CD14-positive monocyte (primary cell): ENCODE data around the gene AQP12B. TPM values are rescaled to one million over a fixed set of nuclear protein-coding genes. Genes with fewer than 3 reads are reported as not detected.

Experiments
- DNase-seq, 3 donors: peaks; one replicate each; pipeline ENCODE4 v3.0.0-alpha.2; 2011 to 2022
- H2AFZ ChIP-seq: 2 replicates; pipeline ENCODE4 v1.6.0; 2012; ENCODE audit warnings: mild to moderate bottlenecking, low read depth, low read length, inconsistent platforms; ENCODE audit not compliant: insufficient read depth, poor library complexity, severe bottlenecking
- H3K27ac ChIP-seq, 2 donors: 1 replicate in 1 of 2; 2 replicates in 1 of 2; pipeline ENCODE4 v1.5.1; 2012 to 2013; ENCODE audit warnings: low read length in 2 of 2, control low read depth in 1 of 2, inconsistent platforms in 1 of 2, low read depth in 1 of 2, mild to moderate bottlenecking in 1 of 2
- H3K27me3 ChIP-seq, 2 donors: one replicate each; pipeline versions ENCODE4 v1.6.0 to v1.6.1; 2011 to 2013; ENCODE audit warnings: low read length in 2 of 2; ENCODE audit not compliant: control insufficient read depth in 2 of 2, insufficient read depth in 2 of 2
- H3K36me3 ChIP-seq, 2 donors: replicated peaks in 1 of 2; 1 replicate in 1 of 2; 2 replicates in 1 of 2; pipeline versions ENCODE4 v1.5.1 to v1.6.1; 2012 to 2013; ENCODE audit warnings: low read length in 2 of 2, control low read depth in 1 of 2, inconsistent platforms in 1 of 2, mild to moderate bottlenecking in 1 of 2; ENCODE audit not compliant: insufficient read depth in 2 of 2, control insufficient read depth in 1 of 2
- H3K4me1 ChIP-seq, 2 donors: 1 replicate in 1 of 2; 2 replicates in 1 of 2; pipeline versions ENCODE4 v1.5.1 to v1.6.1; 2012 to 2013; ENCODE audit warnings: low read length in 2 of 2, control low read depth in 1 of 2, inconsistent platforms in 1 of 2, mild to moderate bottlenecking in 1 of 2, moderate library complexity in 1 of 2; ENCODE audit not compliant: insufficient read depth in 2 of 2, control insufficient read depth in 1 of 2
- H3K4me2 ChIP-seq: replicated peaks from 2 replicates; pipeline ENCODE3; 2012; ENCODE audit warnings: low read length, moderate library complexity, mild to moderate bottlenecking; ENCODE audit not compliant: poor library complexity, severe bottlenecking; ENCODE audit errors: extremely low read depth
- H3K4me3 ChIP-seq, 3 experiments: fragments of 200-600 bp in 1 of 3; sonication (generic) in 1 of 3; replicated peaks in 1 of 3; 1 replicate in 2 of 3; 2 replicates in 1 of 3; pipeline ENCODE4 v1.5.1; 2011 to 2013; ENCODE audit warnings: low read length in 3 of 3, mild to moderate bottlenecking in 3 of 3, control low read depth in 2 of 3, low read depth in 2 of 3, inconsistent platforms in 1 of 3, moderate library complexity in 1 of 3
- H3K79me2 ChIP-seq: 2 replicates; pipeline ENCODE4 v1.6.0; 2012; ENCODE audit warnings: mild to moderate bottlenecking, control low read depth, inconsistent platforms, low read length, moderate library complexity; ENCODE audit not compliant: insufficient read depth
- H3K9ac ChIP-seq: 2 replicates; pipeline ENCODE4 v1.6.0; 2017; ENCODE audit warnings: low read length, mild to moderate bottlenecking; ENCODE audit not compliant: insufficient read depth, poor library complexity, severe bottlenecking
- H3K9me3 ChIP-seq, 2 donors: replicated peaks in 1 of 2; 1 replicate in 1 of 2; 2 replicates in 1 of 2; pipeline versions ENCODE4 v1.5.1 to v1.6.1; 2012 to 2013; ENCODE audit warnings: low read length in 2 of 2, control low read depth in 1 of 2; ENCODE audit not compliant: control insufficient read depth in 1 of 2, insufficient read depth in 1 of 2
- H4K20me1 ChIP-seq: 2 replicates; pipeline ENCODE4 v1.6.0; 2012; ENCODE audit warnings: mild to moderate bottlenecking, low read length, control low read depth, moderate library complexity; ENCODE audit not compliant: insufficient read depth
- H3K27ac Mint-ChIP-seq, 7 donors: one replicate each; pipeline ENCODE4 v1.8.0; 2020; ENCODE audit warnings: mild to moderate bottlenecking in 7 of 7, mixed read lengths in 7 of 7, moderate library complexity in 6 of 7, inconsistent platforms in 2 of 7
- H3K27me3 Mint-ChIP-seq, 3 donors: one replicate each; pipeline ENCODE4 v1.8.0; 2021 to 2022; ENCODE audit warnings: low read depth in 3 of 3, mild to moderate bottlenecking in 3 of 3, mixed read lengths in 3 of 3, moderate library complexity in 3 of 3, inconsistent platforms in 1 of 3
- H3K36me3 Mint-ChIP-seq, 2 donors: one replicate each; pipeline ENCODE4 v1.8.0; 2020; ENCODE audit warnings: mixed read lengths in 2 of 2, inconsistent platforms in 1 of 2, mild to moderate bottlenecking in 1 of 2
- H3K4me1 Mint-ChIP-seq: one replicate; pipeline ENCODE4 v1.8.0; 2020; ENCODE audit warnings: mild to moderate bottlenecking, mixed read lengths
- H3K4me3 Mint-ChIP-seq, 2 donors: one replicate each; pipeline ENCODE4 v1.8.0; 2020; ENCODE audit warnings: mild to moderate bottlenecking in 2 of 2, mixed read lengths in 2 of 2, moderate library complexity in 1 of 2
- H3K9me3 Mint-ChIP-seq, 7 donors: one replicate each; pipeline ENCODE4 v1.8.0; 2020 to 2022; ENCODE audit warnings: mixed read lengths in 7 of 7, mild to moderate bottlenecking in 6 of 7, moderate library complexity in 6 of 7, inconsistent platforms in 2 of 7
- WGBS: methylation state at CpG from one replicate; pipeline ENCODE4 v1.1.5; 2013; ENCODE audit warnings: missing lambda C conversion rate; ENCODE audit not compliant: insufficient coverage; 5-methylcytosine and 5-hydroxymethylcytosine counted together
- intact Hi-C, 2 donors: fragments of 100-400 bp; cut with micrococcal nuclease; formaldehyde crosslinking; loops; one replicate each; pipeline versions ENCODE4 v1.15.0 to v1.15.1; 2023
- polyA plus RNA-seq, 3 donors: library from polyadenylated mRNA; depleted of rRNA in 1 of 3; unstranded in 2 of 3; stranded (reverse) in 1 of 3; fragments of 300-500 nt in 2 of 3; fragments of >200 nt in 1 of 3; fragmentation: Illumina TruSeq in 2 of 3; gene quantifications; 1 replicate in 2 of 3; 2 replicates in 1 of 3; pipeline ENCODE4 v1.2.3, GENCODE V29; 2012 to 2021
- TF ChIP-seq, protein P1 (sequence below): fragments of 200-600 bp; IDR thresholded peaks from one replicate; pipeline ENCODE4 v1.8.0; 2022; ENCODE audit warnings: antibody characterized with exemption, mild to moderate bottlenecking

AQP12B gene
- polyA plus RNA-seq, 3 donors: not detected

DNA sequence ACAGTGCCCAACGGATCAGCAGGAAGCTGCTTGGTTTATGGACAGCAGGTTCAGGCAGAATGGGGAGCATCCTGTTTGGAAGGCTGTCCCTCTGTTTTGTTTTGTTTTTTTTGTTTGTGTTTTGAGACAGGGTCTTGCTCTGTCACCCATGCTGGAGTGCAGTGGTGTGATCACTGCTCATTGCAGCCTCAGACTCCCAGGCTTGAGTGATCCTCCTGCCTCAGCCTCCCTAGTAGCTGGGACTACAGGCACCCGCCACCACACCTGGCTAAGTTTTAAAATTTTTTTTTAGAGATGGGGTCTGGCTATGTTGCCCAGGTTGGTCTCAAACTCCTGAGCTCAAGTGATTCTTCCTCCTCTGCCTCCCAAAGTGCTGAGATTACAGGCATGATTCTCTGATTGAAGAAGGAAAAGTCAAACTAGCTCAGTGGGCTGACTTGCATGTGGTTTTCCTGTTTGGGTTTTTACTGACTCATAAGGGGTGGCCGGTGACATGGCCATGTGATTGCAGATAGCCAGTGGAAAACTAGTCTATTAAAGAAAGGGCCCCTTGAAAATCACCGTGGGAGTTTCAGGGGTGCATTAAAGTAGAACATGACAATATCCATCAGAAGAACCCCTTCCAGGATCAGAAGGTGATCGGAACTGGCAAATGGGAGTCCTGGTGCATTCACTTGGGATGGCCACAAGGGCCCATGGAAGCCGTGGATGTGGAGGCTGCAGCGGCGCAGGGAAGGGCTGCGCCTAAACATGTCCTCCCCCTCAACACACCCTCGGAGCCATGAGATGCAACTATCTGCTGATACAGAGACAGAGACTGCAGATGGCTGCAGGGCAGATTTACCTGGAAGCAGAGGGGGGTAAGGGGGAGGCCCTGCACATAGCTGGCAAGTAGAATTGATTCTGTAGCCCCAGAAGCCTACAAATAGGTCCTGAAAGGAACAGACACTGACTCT, 26.5 kb downstream of the AQP12B start:
- peaks cover 3 to 19% of the 10 kb centered on the region in 2 donors for H3K27me3 ChIP-seq
- Mint-ChIP-seq H3K27me3 (peaks cover 25 to 55% (median 38%) of the 10 kb centered on the region in 3 donors), H3K9me3 (peaks cover 0 to 22% (median 6%) of the 10 kb centered on the region in 7 donors), H3K36me3 (no peaks in the 10 kb centered on the region), H3K27ac (peak overlapping the region in 3 of 7 donors; percentile 23 to 79 (median 52)), H3K4me3 (peak overlapping the region in 1 of 2 donors; percentile 63), H3K4me1 (peaks cover 19% of the 10 kb centered on the region)
- WGBS: 63% methylated on average over 3 of the region's 10 CpGs
- H3K27ac ChIP-seq: no peak overlapping the region
- H3K79me2 ChIP-seq: no peaks in the 10 kb centered on the region
- peaks cover 15 to 17% of the 10 kb centered on the region in 2 donors for H3K4me1 ChIP-seq
- H4K20me1 ChIP-seq: no peaks in the 10 kb centered on the region
- no peaks in the 10 kb centered on the region for H3K36me3 ChIP-seq
- H3K9ac ChIP-seq: no peak overlapping the region
- H3K4me3 ChIP-seq: peak overlapping the region in 1 of 3 experiments; percentile 27
- intact Hi-C loops: no loop called here
- peak; percentile 38 to 74 (median 51) for DNase-seq
- peak overlapping the region; percentile 3 for H2AFZ ChIP-seq
- peak overlapping the region; percentile 42 for H3K4me2 ChIP-seq
- peaks cover 0 to 3% of the 10 kb centered on the region in 2 donors for H3K9me3 ChIP-seq
- TF ChIP-seq, protein P1, sequence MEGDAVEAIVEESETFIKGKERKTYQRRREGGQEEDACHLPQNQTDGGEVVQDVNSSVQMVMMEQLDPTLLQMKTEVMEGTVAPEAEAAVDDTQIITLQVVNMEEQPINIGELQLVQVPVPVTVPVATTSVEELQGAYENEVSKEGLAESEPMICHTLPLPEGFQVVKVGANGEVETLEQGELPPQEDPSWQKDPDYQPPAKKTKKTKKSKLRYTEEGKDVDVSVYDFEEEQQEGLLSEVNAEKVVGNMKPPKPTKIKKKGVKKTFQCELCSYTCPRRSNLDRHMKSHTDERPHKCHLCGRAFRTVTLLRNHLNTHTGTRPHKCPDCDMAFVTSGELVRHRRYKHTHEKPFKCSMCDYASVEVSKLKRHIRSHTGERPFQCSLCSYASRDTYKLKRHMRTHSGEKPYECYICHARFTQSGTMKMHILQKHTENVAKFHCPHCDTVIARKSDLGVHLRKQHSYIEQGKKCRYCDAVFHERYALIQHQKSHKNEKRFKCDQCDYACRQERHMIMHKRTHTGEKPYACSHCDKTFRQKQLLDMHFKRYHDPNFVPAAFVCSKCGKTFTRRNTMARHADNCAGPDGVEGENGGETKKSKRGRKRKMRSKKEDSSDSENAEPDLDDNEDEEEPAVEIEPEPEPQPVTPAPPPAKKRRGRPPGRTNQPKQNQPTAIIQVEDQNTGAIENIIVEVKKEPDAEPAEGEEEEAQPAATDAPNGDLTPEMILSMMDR: no peak

DNA sequence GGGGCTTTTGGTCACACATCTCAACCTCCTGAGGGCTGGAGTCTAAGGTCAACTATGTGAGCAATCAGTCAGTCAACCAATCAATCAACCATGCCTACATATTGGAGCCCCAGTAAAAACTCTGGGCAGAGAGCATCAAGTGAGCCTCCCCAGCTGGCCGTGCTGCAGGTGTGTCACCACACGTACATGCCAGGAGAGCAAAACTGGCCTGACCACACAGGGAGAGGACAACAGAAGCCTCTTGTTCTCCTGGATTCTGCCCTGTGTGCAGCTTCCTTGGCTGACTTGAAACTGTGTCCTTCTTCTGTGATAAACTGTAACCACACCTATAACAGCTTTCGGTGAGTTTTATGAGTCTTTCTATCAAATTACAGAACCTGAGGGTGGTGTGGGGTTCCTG, 31.5 kb downstream of the AQP12B start:
- H3K4me3 Mint-ChIP-seq: no peak overlapping the region
- H3K9me3 Mint-ChIP-seq: peaks cover 2 to 22% (median 11%) of the 10 kb centered on the region in 7 donors
- H3K36me3 ChIP-seq: no peaks in the 10 kb centered on the region
- TF ChIP-seq, protein P1: no peak
- H3K79me2 ChIP-seq: no peaks in the 10 kb centered on the region
- H3K27ac ChIP-seq: no peak overlapping the region
- H3K9ac ChIP-seq: no peak overlapping the region
- no peak for DNase-seq
- H3K9me3 ChIP-seq: peaks cover 0 to 5% of the 10 kb centered on the region in 2 donors
- no peak overlapping the region for H3K27ac Mint-ChIP-seq
- no peak overlapping the region for H3K4me3 ChIP-seq
- H3K4me2 ChIP-seq: no peak overlapping the region
- no peaks in the 10 kb centered on the region for H3K36me3 Mint-ChIP-seq
- intact Hi-C loops: no loop called here
- H3K4me1 ChIP-seq: peaks cover 12 to 16% of the 10 kb centered on the region in 2 donors
- 83% methylated on average over 2 of the region's 3 CpGs for WGBS
- H2AFZ ChIP-seq: no peak overlapping the region
- H3K4me1 Mint-ChIP-seq: peaks cover 17% of the 10 kb centered on the region
- H3K27me3 ChIP-seq: peaks cover 2 to 35% of the 10 kb centered on the region in 2 donors
- H4K20me1 ChIP-seq: no peaks in the 10 kb centered on the region
- H3K27me3 Mint-ChIP-seq: peaks cover 31 to 56% (median 48%) of the 10 kb centered on the region in 3 donors
